Ovary (tissue), 9 donors: Measurements from ENCODE around the gene SLC28A2. TPM values are rescaled to one million over a fixed set of nuclear protein-coding genes. Genes with fewer than 3 reads are reported as not detected.

Experiments
- DNase-seq, 5 donors: peaks; one replicate each; pipeline ENCODE4 v3.0.0-alpha.2; 2019 to 2020
- H3K27ac ChIP-seq, 2 donors: fragments of 200-600 bp; one replicate each; pipeline versions ENCODE4 v1.5.1 to v1.8.0; 2019 to 2022
- H3K27me3 ChIP-seq: fragments of 200-600 bp; one replicate; pipeline ENCODE4 v1.8.0; 2022
- H3K36me3 ChIP-seq: fragments of 200-600 bp; sonication (generic); one replicate; pipeline ENCODE4 v1.5.1; 2019
- H3K4me1 ChIP-seq: one replicate; pipeline ENCODE4 v1.8.1; 2013; ENCODE audit warnings: mild to moderate bottlenecking, moderate library complexity; ENCODE audit not compliant: insufficient read depth
- H3K4me3 ChIP-seq: fragments of 200-600 bp; sonication (generic); one replicate; pipeline ENCODE4 v1.5.1; 2017
- H3K9me3 ChIP-seq, 2 donors: fragments of 200-600 bp in 1 of 2; sonication (generic) in 1 of 2; one replicate each; pipeline versions ENCODE4 v1.5.1 to v1.8.1; 2013 to 2019; ENCODE audit warnings: mild to moderate bottlenecking in 1 of 2, moderate library complexity in 1 of 2
- EP300 ChIP-seq: sonication (generic); formaldehyde crosslinking; IDR thresholded peaks from one replicate; pipeline ENCODE4 v1.6.1; 2017; ENCODE audit warnings: antibody characterized with exemption
- POLR2A ChIP-seq: fragments of 450-650 bp; IDR thresholded peaks from one replicate; pipeline ENCODE4 v1.6.1; 2017; ENCODE audit warnings: antibody characterized with exemption, mild to moderate bottlenecking, moderate library complexity
- WGBS, 3 donors: extraction: QIAGEN DNeasy Blood & Tissue Kit in 1 of 3; methylation state at CpG; one replicate each; pipeline versions ENCODE4 v1.1.5 to v1.1.7; 2013 to 2017; 5-methylcytosine and 5-hydroxymethylcytosine counted together
- intact Hi-C, 4 donors: fragments of 100-400 bp; cut with DNase I; formaldehyde crosslinking; loops; one replicate each; pipeline versions ENCODE4 v1.11.0 to v1.15.1; 2022 to 2023
- polyA plus RNA-seq, 2 donors: library from polyadenylated mRNA; stranded (reverse); fragments of 200-250 nt in 1 of 2; fragments of 350-450 nt in 1 of 2; fragmentation: Illumina TruSeq in 1 of 2; extraction: RNeasy Lipid Tissue Mini Kit (QIAGEN cat#74804) in 1 of 2; gene quantifications; one replicate each; pipeline ENCODE4 v1.2.3, GENCODE V29; 2013 to 2014
- total RNA-seq, 7 donors: library from RNA; depleted of rRNA in 2 of 7; stranded (reverse); fragments of >200 nt in 2 of 7; fragmentation: NEBNext Ultra II Directional in 3 of 7; extraction: Animal tissue kit (Norgen Biotek cat#: 25700) in 3 of 7; gene quantifications; one replicate each; pipeline versions ENCODE4 v1.1.0 to v1.2.4, GENCODE V29; 2016 to 2023
- TF ChIP-seq, protein P1 (sequence below), 3 donors: fragments of 450-650 bp in 2 of 3; fragments of 200-600 bp in 1 of 3; IDR thresholded peaks; one replicate each; pipeline versions ENCODE4 v1.5.1 to v1.8.0; 2016 to 2022; ENCODE audit warnings: antibody characterized with exemption in 3 of 3, mild to moderate bottlenecking in 1 of 3
- donor health status: DM: no; HTN: no; CAD: no; lungs with moderate emphysema.
- donor health status: DM: no; HTN: no; CAD: no.
- donor health status: Bipolar disorder and iron deficiency.
- donor health status: DM: yes; HTN: yes; CAD: no.
- donor health status: DM: no; HTN: no; CAD: no.
- donor health status: DM: yes; HTN: yes; CAD: no.

SLC28A2 gene
- total and polyA plus RNA-seq, 9 donors: 0.06 to 0.31 (median 0.15) TPM; not detected in 5

DNA sequence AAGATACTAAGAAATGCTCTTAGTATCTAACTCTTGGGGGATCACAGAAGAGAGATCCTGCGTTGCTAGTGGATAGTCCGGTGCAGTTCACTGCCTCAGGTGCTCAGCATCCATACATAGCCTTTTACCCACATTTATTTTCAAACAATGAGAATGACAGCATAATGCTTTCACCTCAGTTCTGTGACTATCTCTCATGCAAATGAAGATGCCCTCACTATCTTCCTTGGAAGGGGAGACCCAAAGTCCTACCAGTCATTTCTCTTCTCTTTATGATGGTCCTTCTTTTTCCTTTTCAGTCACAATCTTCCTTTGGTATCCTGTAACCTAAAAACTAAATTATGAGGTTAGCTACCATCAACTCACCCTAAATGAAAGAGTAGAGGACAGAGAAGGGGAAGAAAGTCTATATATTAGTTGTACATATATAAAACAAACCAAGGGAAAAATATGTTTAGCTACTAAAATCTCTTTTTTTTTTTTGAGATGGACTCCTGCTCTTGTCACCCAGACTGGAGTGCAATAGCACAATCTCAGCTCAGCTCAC is 30.9 kb upstream of the SLC28A2 start:
- no peaks in the 10 kb centered on the region for H3K27me3 ChIP-seq
- no peak overlapping the region for H3K4me3 ChIP-seq
- H3K36me3 ChIP-seq: no peaks in the 10 kb centered on the region
- TF ChIP-seq, protein P1, sequence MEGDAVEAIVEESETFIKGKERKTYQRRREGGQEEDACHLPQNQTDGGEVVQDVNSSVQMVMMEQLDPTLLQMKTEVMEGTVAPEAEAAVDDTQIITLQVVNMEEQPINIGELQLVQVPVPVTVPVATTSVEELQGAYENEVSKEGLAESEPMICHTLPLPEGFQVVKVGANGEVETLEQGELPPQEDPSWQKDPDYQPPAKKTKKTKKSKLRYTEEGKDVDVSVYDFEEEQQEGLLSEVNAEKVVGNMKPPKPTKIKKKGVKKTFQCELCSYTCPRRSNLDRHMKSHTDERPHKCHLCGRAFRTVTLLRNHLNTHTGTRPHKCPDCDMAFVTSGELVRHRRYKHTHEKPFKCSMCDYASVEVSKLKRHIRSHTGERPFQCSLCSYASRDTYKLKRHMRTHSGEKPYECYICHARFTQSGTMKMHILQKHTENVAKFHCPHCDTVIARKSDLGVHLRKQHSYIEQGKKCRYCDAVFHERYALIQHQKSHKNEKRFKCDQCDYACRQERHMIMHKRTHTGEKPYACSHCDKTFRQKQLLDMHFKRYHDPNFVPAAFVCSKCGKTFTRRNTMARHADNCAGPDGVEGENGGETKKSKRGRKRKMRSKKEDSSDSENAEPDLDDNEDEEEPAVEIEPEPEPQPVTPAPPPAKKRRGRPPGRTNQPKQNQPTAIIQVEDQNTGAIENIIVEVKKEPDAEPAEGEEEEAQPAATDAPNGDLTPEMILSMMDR (IDR thresholded peaks at IDR 0.05): no peak
- TF ChIP-seq POLR2A (no peak), EP300 (no peak)
- H3K9me3 ChIP-seq: no peaks in the 10 kb centered on the region
- intact Hi-C loops: no loop called here
- DNase-seq: no peak
- 93 to 96% (median 95%) methylated on average over 2 of the region's 2 CpGs for WGBS, 3 donors
- H3K27ac ChIP-seq: no peak overlapping the region
- no peaks in the 10 kb centered on the region for H3K4me1 ChIP-seq

DNA sequence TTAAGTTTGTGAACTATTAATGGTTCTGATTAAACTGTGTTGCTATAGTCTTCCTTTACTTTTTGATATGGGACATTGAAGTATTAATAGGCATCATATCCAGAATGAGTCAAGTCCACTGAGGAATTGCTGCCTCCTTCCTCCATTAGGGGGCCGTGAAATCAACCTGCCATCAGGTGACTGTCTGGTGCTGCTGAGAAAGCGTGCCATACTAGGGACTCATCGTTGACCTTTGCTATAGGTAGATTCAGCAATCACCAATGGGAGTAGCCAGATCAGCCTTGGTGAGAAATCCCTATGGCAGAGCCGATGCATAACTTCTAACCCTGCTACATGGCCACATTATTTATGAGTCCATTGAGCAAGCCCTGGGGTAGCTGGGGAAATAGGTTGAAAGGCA is 30.1 kb upstream of the SLC28A2 start:
- TF ChIP-seq, protein P1 (IDR thresholded peaks at IDR 0.05): no peak
- TF ChIP-seq POLR2A (no peak), EP300 (no peak)
- Histone ChIP-seq H3K36me3 (no peaks in the 10 kb centered on the region), H3K27me3 (no peaks in the 10 kb centered on the region), H3K9me3 (no peaks in the 10 kb centered on the region), H3K4me1 (no peaks in the 10 kb centered on the region), H3K4me3 (no peak overlapping the region), H3K27ac (no peak overlapping the region)
- 81 to 87% (median 86%) methylated on average over 4 of the region's 4 CpGs for WGBS, 3 donors
- intact Hi-C loops: no loop called here
- no peak for DNase-seq

DNA sequence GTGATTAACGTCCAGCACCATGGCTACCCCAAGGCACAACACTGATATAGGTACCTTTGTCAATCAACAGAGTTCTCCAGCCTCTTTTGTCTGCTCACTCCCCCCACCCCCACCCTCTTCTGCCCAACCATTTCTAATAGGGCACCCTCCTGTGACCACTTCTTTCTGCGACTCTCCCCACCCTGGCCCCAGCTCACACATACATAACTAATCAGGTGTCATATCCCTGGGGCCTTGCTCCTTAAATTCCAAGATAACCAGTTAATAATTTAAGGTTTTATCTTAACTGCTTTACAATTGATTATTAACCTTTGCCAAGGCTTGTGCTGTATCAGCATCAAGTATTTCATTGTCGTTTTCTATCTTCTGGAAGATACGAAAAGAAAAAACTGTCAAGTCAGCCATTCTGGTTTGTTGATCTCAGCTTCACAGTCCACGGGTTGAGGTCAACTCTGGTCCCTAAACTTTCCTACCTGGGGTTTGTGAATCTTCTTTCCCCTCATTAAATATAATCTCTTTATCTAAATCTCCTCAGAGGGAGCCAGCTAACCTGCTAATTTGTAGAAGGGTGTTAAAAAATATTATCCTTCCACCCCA is 27.3 kb upstream of the SLC28A2 start:
- no peak for DNase-seq
- H3K9me3 ChIP-seq: no peaks in the 10 kb centered on the region
- intact Hi-C loops: no loop called here
- H3K4me1 ChIP-seq: no peaks in the 10 kb centered on the region
- no peak overlapping the region for H3K4me3 ChIP-seq
- WGBS, 3 donors: 45 to 63% (median 49%) methylated on average over 5 of the region's 5 CpGs
- H3K36me3 ChIP-seq: no peaks in the 10 kb centered on the region
- H3K27ac ChIP-seq: no peak overlapping the region
- TF ChIP-seq EP300 (no peak), POLR2A (no peak)
- TF ChIP-seq, protein P1 (IDR thresholded peaks at IDR 0.05): no peak
- no peaks in the 10 kb centered on the region for H3K27me3 ChIP-seq

DNA sequence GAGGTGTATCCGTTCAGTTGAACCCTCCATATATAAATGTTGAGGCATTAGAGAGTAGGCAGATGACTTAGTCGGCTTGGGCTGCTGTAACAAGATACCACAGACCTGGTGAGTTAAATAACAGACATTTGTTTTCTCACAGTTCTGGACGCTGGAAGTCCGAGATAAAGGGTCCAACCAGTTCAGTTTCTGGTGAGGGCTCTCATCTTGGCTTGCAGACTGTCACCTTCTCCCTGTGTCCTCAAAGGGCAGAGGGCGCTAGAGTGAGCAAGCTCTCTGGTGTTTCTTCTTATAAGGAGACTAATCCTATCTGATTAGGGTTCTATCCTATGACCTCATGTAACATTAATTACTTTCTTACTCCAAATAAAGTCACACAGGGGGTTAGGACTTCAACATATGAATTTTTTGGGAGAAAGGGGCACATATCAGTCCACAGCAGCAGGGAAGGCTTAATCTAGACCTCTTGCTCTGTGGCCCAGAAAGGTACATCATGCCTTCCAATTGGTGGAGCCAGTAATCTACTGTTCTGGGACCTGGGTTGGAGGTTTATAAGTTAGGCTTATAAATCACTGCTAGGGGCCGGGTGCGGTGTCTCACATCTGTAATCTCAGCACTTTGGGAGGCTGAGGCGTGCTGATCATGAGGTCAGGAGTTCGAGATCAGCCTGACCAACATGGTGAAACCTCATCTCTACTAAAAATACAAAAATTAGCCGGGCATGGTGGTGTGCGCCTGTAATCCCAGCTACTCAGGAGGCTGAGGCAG is 26.3 kb upstream of the SLC28A2 start:
- Histone ChIP-seq H3K4me3 (no peak overlapping the region), H3K36me3 (no peaks in the 10 kb centered on the region), H3K4me1 (no peaks in the 10 kb centered on the region), H3K27ac (no peak overlapping the region), H3K9me3 (no peaks in the 10 kb centered on the region), H3K27me3 (no peaks in the 10 kb centered on the region)
- no peak for DNase-seq
- 76 to 79% (median 77%) methylated on average over 11 of the region's 11 CpGs for WGBS, 3 donors
- TF ChIP-seq EP300 (no peak), POLR2A (no peak)
- TF ChIP-seq, protein P1 (IDR thresholded peaks at IDR 0.05): no peak
- intact Hi-C loops: no loop called here
